IMR-90 (cell line): ENCODE measurements around the gene SLC12A6. TPM values are rescaled to one million over a fixed set of nuclear protein-coding genes. Genes with fewer than 3 reads are reported as not detected.

Experiments
- ATAC-seq: fragments of 200-7000 bp; cut with Tn5 transposase; 2 replicates; pipeline ENCODE4 v1.9.1; 2020; ENCODE audit warnings: low read depth, mild to moderate bottlenecking, moderate library complexity
- BruUV-seq: library from RNA; stranded (reverse); fragments of 400-500 nt; replicated peaks from 2 replicates; lab custom pipeline; 2021; lab: Mats Ljungman, UMichigan
- CTCF ChIA-PET: fragments of 300-600 bp; formaldehyde crosslinking; extraction: SDS; loops from one replicate; lab custom pipeline; 2021; ENCODE audit warnings: antibody characterized with exemption; lab: Yijun Ruan, JAX
- POLR2A ChIA-PET: fragments of 300-600 bp; sonication (Branson Sonifier 250); formaldehyde crosslinking; loops from one replicate; lab custom pipeline; 2022; ENCODE audit warnings: antibody characterized with exemption; ENCODE audit not compliant: unreplicated experiment; lab: Charles Lee
- DNase-seq: peaks from one replicate; pipeline ENCODE4 v3.0.0; 2013
- H2AFZ ChIP-seq: replicated peaks from 2 replicates; pipeline ENCODE3; 2013; ENCODE audit warnings: low read length, mild to moderate bottlenecking; ENCODE audit not compliant: poor library complexity
- H2AK5ac ChIP-seq: 2 replicates; pipeline ENCODE4 v1.6.1; 2013; ENCODE audit warnings: low read depth, low read length, inconsistent platforms
- H2AK9ac ChIP-seq: replicated peaks from 2 replicates; pipeline ENCODE3; 2013; ENCODE audit warnings: mild to moderate bottlenecking, low read depth, low read length, moderate library complexity; ENCODE audit not compliant: poor library complexity
- H2BK120ac ChIP-seq: 2 replicates; pipeline ENCODE4 v1.6.1; 2013; ENCODE audit warnings: low read depth, low read length, inconsistent platforms
- H2BK15ac ChIP-seq: 3 replicates; pipeline ENCODE4 v1.6.1; 2013; ENCODE audit warnings: low read depth, low read length, inconsistent platforms
- H2BK20ac ChIP-seq: 2 replicates; pipeline ENCODE4 v1.6.1; 2013; ENCODE audit warnings: low read depth, mild to moderate bottlenecking, inconsistent platforms, low read length, moderate library complexity
- H2BK5ac ChIP-seq: 2 replicates; pipeline ENCODE4 v1.6.1; 2013; ENCODE audit warnings: mild to moderate bottlenecking, low read depth, low read length, inconsistent platforms; ENCODE audit not compliant: poor library complexity, severe bottlenecking
- H3K14ac ChIP-seq: replicated peaks from 2 replicates; pipeline ENCODE4 v1.6.1; 2013; ENCODE audit warnings: low read depth, low read length, inconsistent platforms
- H3K18ac ChIP-seq: 2 replicates; pipeline ENCODE4 v1.6.1; 2013; ENCODE audit warnings: low read depth, low read length, control low read depth
- H3K23ac ChIP-seq: 2 replicates; pipeline ENCODE4 v1.6.1; 2013; ENCODE audit warnings: low read depth, low read length, inconsistent platforms
- H3K27ac ChIP-seq: 2 replicates; pipeline ENCODE4 v1.5.1; 2013; ENCODE audit warnings: mild to moderate bottlenecking, control low read depth, low read length; ENCODE audit not compliant: insufficient read depth
- H3K27me3 ChIP-seq: 2 replicates; pipeline ENCODE4 v1.6.1; 2013; ENCODE audit warnings: low read length; ENCODE audit not compliant: control insufficient read depth, insufficient read depth
- H3K36me3 ChIP-seq: 2 replicates; pipeline ENCODE4 v1.6.1; 2013; ENCODE audit warnings: low read length, mixed read lengths; ENCODE audit not compliant: control insufficient read depth, insufficient read depth
- H3K4ac ChIP-seq: 2 replicates; pipeline ENCODE4 v1.6.1; 2013; ENCODE audit warnings: low read depth, low read length, inconsistent platforms
- H3K4me1 ChIP-seq: 2 replicates; pipeline ENCODE4 v1.6.1; 2013; ENCODE audit warnings: low read length, mixed read lengths; ENCODE audit not compliant: control insufficient read depth, insufficient read depth
- H3K4me2 ChIP-seq: 2 replicates; pipeline ENCODE4 v1.6.1; 2013; ENCODE audit warnings: low read depth, mild to moderate bottlenecking, control low read depth, low read length, moderate library complexity
- H3K4me3 ChIP-seq: 2 replicates; pipeline ENCODE4 v1.5.1; 2013; ENCODE audit warnings: low read depth, mild to moderate bottlenecking, control low read depth, low read length, moderate library complexity; ENCODE audit not compliant: insufficient read depth
- H3K56ac ChIP-seq: 2 replicates; pipeline ENCODE4 v1.6.1; 2013; ENCODE audit warnings: low read length, inconsistent platforms; ENCODE audit not compliant: insufficient read depth; ENCODE audit errors: extremely low read depth
- H3K79me1 ChIP-seq, 2 experiments: 2 replicates each; pipeline ENCODE4 v1.6.1; 2013; ENCODE audit warnings: low read length in 2 of 2, inconsistent platforms in 1 of 2, low read depth in 1 of 2
- H3K9ac ChIP-seq: 2 replicates; pipeline ENCODE4 v1.6.1; 2013; ENCODE audit warnings: low read depth, low read length, control low read depth
- H3K9me1 ChIP-seq: 2 replicates; pipeline ENCODE4 v1.6.1; 2013; ENCODE audit warnings: low read length, inconsistent platforms; ENCODE audit not compliant: insufficient read depth
- H3K9me3 ChIP-seq: 2 replicates; pipeline ENCODE4 v1.6.1; 2013; ENCODE audit warnings: low read length; ENCODE audit not compliant: control insufficient read depth, insufficient read depth
- H4K20me1 ChIP-seq: 2 replicates; pipeline ENCODE4 v1.6.1; 2013; ENCODE audit warnings: low read length, inconsistent platforms; ENCODE audit not compliant: insufficient read depth
- H4K5ac ChIP-seq: 2 replicates; pipeline ENCODE4 v1.6.1; 2013; ENCODE audit warnings: mild to moderate bottlenecking, low read depth, low read length, control low read depth
- H4K8ac ChIP-seq, 2 experiments: 2 replicates each; pipeline ENCODE4 v1.6.1; 2013; ENCODE audit warnings: low read depth in 2 of 2, low read length in 2 of 2, control low read depth in 1 of 2, inconsistent platforms in 1 of 2
- H4K91ac ChIP-seq: 2 replicates; pipeline ENCODE4 v1.6.1; 2013; ENCODE audit warnings: low read depth, low read length, inconsistent platforms; ENCODE audit not compliant: insufficient read depth
- BHLHE40 ChIP-seq: fragments of 150-350 bp; IDR thresholded peaks from 2 replicates; pipeline ENCODE4 v1.6.1; 2016; ENCODE audit warnings: mild to moderate bottlenecking, low read depth, low read length
- CEBPB ChIP-seq: IDR thresholded peaks from 2 replicates; pipeline ENCODE4 v1.6.1; 2012; ENCODE audit warnings: low read depth, low read length, improper control_type of control experiment
- MAFK ChIP-seq: IDR thresholded peaks from 2 replicates; pipeline ENCODE4 v1.6.1; 2012; ENCODE audit warnings: low read depth, low read length, improper control_type of control experiment
- MAZ ChIP-seq: IDR thresholded peaks from 2 replicates; pipeline ENCODE4 v1.6.1; 2012; ENCODE audit warnings: low read depth, mild to moderate bottlenecking, low read length, improper control_type of control experiment, moderate library complexity, borderline replicate concordance
- MXI1 ChIP-seq: IDR thresholded peaks from 2 replicates; pipeline ENCODE4 v1.6.1; 2012; ENCODE audit warnings: low read depth, mild to moderate bottlenecking, low read length, moderate library complexity, borderline replicate concordance
- NFE2L2 ChIP-seq: fragments of 150-350 bp; IDR thresholded peaks from 2 replicates; pipeline ENCODE4 v1.6.1; 2016; ENCODE audit warnings: low read depth, mild to moderate bottlenecking, low read length
- RAD21 ChIP-seq: IDR thresholded peaks from 2 replicates; pipeline ENCODE4 v1.6.1; 2012; ENCODE audit warnings: low read length, improper control_type of control experiment
- RCOR1 ChIP-seq: IDR thresholded peaks from 2 replicates; pipeline ENCODE4 v1.6.1; 2012; ENCODE audit warnings: mild to moderate bottlenecking, low read length, improper control_type of control experiment; ENCODE audit not compliant: insufficient replicate concordance
- SMC3 ChIP-seq: fragments of 150-350 bp; IDR thresholded peaks from 2 replicates; pipeline ENCODE4 v1.6.1; 2016; ENCODE audit warnings: low read depth, mild to moderate bottlenecking, antibody characterized with exemption, low read length, moderate library complexity
- USF2 ChIP-seq: fragments of 150-350 bp; IDR thresholded peaks from 2 replicates; pipeline ENCODE4 v1.6.1; 2017; ENCODE audit warnings: mild to moderate bottlenecking, antibody characterized with exemption, low read length, low read depth
- WGBS, 2 experiments: methylation state at CpG; one replicate each; pipeline versions ENCODE4 v1.1.5 to v1.1.7; 2013; ENCODE audit warnings: missing lambda C conversion rate in 2 of 2; ENCODE audit not compliant: insufficient read length in 1 of 2; ENCODE audit errors: extremely low coverage in 2 of 2; 5-methylcytosine and 5-hydroxymethylcytosine counted together
- dilution Hi-C: fragments of 300-500 bp; cut with HindIII; formaldehyde crosslinking; loops from one replicate; pipeline ENCODE4 v1.14.3; 2018; ENCODE audit warnings: low sequenced_read_pairs; ENCODE audit not compliant: unreplicated experiment
- in situ Hi-C: fragments of 300-500 bp; cut with MboI; formaldehyde crosslinking; loops from 3 replicates; pipeline ENCODE4 v1.14.3; 2019; ENCODE audit warnings: low sequenced_read_pairs, inconsistent platforms, mixed read lengths
- intact Hi-C: fragments of 100-400 bp; cut with micrococcal nuclease; formaldehyde crosslinking; loops from 2 replicates; pipeline ENCODE4 v1.10.0; 2022
- polyA plus RNA-seq, 3 experiments: library from polyadenylated mRNA; depleted of rRNA; stranded (reverse); fragments of >200 nt; gene quantifications; 2 replicates each; pipeline ENCODE4 v1.2.3, GENCODE V29; 2012; ENCODE audit warnings: low replicate concordance in 1 of 3
- total RNA-seq: library from RNA; depleted of rRNA; stranded (reverse); fragments of >200 nt; gene quantifications from 2 replicates; pipeline ENCODE4 v1.2.3, GENCODE V29; 2012
- TF ChIP-seq, protein P1 (sequence below): fragments of 150-350 bp; IDR thresholded peaks from 2 replicates; pipeline ENCODE4 v1.6.1; 2016; ENCODE audit warnings: low read depth, mild to moderate bottlenecking, low read length, moderate library complexity, borderline replicate concordance
- TF ChIP-seq, protein P2 (sequence below): conservative IDR thresholded peaks from 2 replicates; pipeline ENCODE4 v1.5.1; 2012; ENCODE audit warnings: mild to moderate bottlenecking, low read depth, low read length, improper control_type of control experiment

SLC12A6 gene
- total and polyA plus RNA-seq, 2 of the 4 experiments (the other 2 are of a cell fraction): 7.7 to 10.2 TPM

GRCh38 chr15:34348735-34349300, 11.2 kb upstream of the SLC12A6 start:
- H3K4me3 ChIP-seq: no peak overlapping the region
- WGBS, 2 experiments: no CpG with 5 or more reads among the region's 1 CpG
- H2AK9ac ChIP-seq: no peak overlapping the region
- no peak overlapping the region for H2AFZ ChIP-seq
- no peak overlapping the region for H4K91ac ChIP-seq
- dilution Hi-C loops: no loop called here
- H3K9me1 ChIP-seq: no peaks in the 10 kb centered on the region
- TF ChIP-seq MAZ (no peak), MAFK (no peak), MXI1 (no peak), SMC3 (no peak), BHLHE40 (no peak), NFE2L2 (no peak), RCOR1 (no peak), RAD21 (no peak), CEBPB (no peak), USF2 (no peak)
- TF ChIP-seq, protein P1, sequence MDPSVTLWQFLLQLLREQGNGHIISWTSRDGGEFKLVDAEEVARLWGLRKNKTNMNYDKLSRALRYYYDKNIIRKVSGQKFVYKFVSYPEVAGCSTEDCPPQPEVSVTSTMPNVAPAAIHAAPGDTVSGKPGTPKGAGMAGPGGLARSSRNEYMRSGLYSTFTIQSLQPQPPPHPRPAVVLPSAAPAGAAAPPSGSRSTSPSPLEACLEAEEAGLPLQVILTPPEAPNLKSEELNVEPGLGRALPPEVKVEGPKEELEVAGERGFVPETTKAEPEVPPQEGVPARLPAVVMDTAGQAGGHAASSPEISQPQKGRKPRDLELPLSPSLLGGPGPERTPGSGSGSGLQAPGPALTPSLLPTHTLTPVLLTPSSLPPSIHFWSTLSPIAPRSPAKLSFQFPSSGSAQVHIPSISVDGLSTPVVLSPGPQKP: no peak
- TF ChIP-seq, protein P2, sequence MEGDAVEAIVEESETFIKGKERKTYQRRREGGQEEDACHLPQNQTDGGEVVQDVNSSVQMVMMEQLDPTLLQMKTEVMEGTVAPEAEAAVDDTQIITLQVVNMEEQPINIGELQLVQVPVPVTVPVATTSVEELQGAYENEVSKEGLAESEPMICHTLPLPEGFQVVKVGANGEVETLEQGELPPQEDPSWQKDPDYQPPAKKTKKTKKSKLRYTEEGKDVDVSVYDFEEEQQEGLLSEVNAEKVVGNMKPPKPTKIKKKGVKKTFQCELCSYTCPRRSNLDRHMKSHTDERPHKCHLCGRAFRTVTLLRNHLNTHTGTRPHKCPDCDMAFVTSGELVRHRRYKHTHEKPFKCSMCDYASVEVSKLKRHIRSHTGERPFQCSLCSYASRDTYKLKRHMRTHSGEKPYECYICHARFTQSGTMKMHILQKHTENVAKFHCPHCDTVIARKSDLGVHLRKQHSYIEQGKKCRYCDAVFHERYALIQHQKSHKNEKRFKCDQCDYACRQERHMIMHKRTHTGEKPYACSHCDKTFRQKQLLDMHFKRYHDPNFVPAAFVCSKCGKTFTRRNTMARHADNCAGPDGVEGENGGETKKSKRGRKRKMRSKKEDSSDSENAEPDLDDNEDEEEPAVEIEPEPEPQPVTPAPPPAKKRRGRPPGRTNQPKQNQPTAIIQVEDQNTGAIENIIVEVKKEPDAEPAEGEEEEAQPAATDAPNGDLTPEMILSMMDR: no peak
- H3K23ac ChIP-seq: no peak overlapping the region
- H3K4me1 ChIP-seq: no peaks in the 10 kb centered on the region
- H3K79me1 ChIP-seq: no peaks in the 10 kb centered on the region
- POLR2A ChIA-PET: no interaction called here
- H3K36me3 ChIP-seq: no peaks in the 10 kb centered on the region
- intact Hi-C loops: no loop called here
- H3K14ac ChIP-seq: no peak overlapping the region
- no peak overlapping the region for H2BK15ac ChIP-seq
- H4K8ac ChIP-seq: no peak overlapping the region
- H2AK5ac ChIP-seq: no peak overlapping the region
- H4K20me1 ChIP-seq: no peaks in the 10 kb centered on the region; the same call in 1 of the 2 replicates
- no peak overlapping the region for H3K4ac ChIP-seq
- H2BK20ac ChIP-seq: no peak overlapping the region
- CTCF ChIA-PET: no interaction called here
- H4K5ac ChIP-seq: no peak overlapping the region
- no peak overlapping the region for H3K18ac ChIP-seq
- H3K9ac ChIP-seq: no peak overlapping the region
- no peak for DNase-seq
- no peak overlapping the region for H3K4me2 ChIP-seq
- H3K27ac ChIP-seq: no peak overlapping the region
- no TSS peak for BruUV-seq
- no peaks in the 10 kb centered on the region for H3K27me3 ChIP-seq
- in situ Hi-C loops: loop anchor here (5.0 kb wide), 1 partner anchor 233 kb away; the partner anchor contains the start of gene GOLGA8B
- no peak for ATAC-seq
- no peak overlapping the region for H3K56ac ChIP-seq
- no peak overlapping the region for H2BK5ac ChIP-seq
- no peak overlapping the region for H2BK120ac ChIP-seq
- no peaks in the 10 kb centered on the region for H3K9me3 ChIP-seq
